GM12878 (cell line): ENCODE data around the gene ARAP2. TPM values are rescaled to one million over a fixed set of nuclear protein-coding genes. Genes with fewer than 3 reads are reported as not detected.

Experiments
- ATAC-seq: fragments of 200-7000 bp; cut with Tn5 transposase; 3 replicates; pipeline ENCODE4 v1.9.1; 2020; ENCODE audit warnings: mild to moderate bottlenecking, moderate library complexity
- BruUV-seq: library from RNA; stranded (reverse); fragments of 400-500 nt; replicated peaks from 2 replicates; lab custom pipeline; 2021; lab: Mats Ljungman, UMichigan
- CTCF ChIA-PET: fragments of 300-600 bp; sonication (Branson Sonifier 250); formaldehyde crosslinking; extraction: SDS; loops from one replicate; lab custom pipeline; 2021; ENCODE audit warnings: inconsistent platforms; lab: Yijun Ruan, JAX
- POLR2A ChIA-PET: fragments of 350-600 bp; formaldehyde crosslinking; extraction: SDS; loops from one replicate; lab custom pipeline; 2021; ENCODE audit warnings: inconsistent platforms; lab: Charles Lee
- RAD21 ChIA-PET: fragments of 300-600 bp; sonication (Branson Sonifier 250); formaldehyde crosslinking; loops from one replicate; lab custom pipeline; 2023; ENCODE audit warnings: antibody characterized with exemption; ENCODE audit not compliant: unreplicated experiment; lab: Charles Lee
- SMC1A ChIA-PET: fragments of 300-600 bp; sonication (Branson Sonifier 250); formaldehyde crosslinking; loops from one replicate; lab custom pipeline; 2023; ENCODE audit not compliant: unreplicated experiment, uncharacterized antibody; lab: Charles Lee
- DNase-seq: peaks from one replicate; pipeline ENCODE4 v3.0.0-alpha.2; 2011; ENCODE audit warnings: low read depth, low spot score
- FAIRE-seq: peaks from 3 replicates; lab custom pipeline; 2011; peaks lifted over from hg19 to GRCh38; lab: Jason Lieb, UNC
- H2AFZ ChIP-seq: 2 replicates; pipeline ENCODE4 v1.6.0; 2011; ENCODE audit warnings: low read depth, low read length, control low read depth; ENCODE audit not compliant: control insufficient read depth
- H3K27ac ChIP-seq: 2 replicates; pipeline ENCODE4 v1.5.1; 2011; ENCODE audit warnings: control low read depth; ENCODE audit not compliant: control insufficient read depth, insufficient read depth
- H3K27me3 ChIP-seq, 2 experiments: replicated peaks in 1 of 2; 2 replicates each; pipeline versions ENCODE4 v1.6.0 to v1.6.1; 2011; ENCODE audit warnings: low read length in 1 of 2; ENCODE audit not compliant: control insufficient read depth in 2 of 2, insufficient read depth in 2 of 2
- H3K36me3 ChIP-seq, 2 experiments: 2 replicates each; pipeline ENCODE4 v1.5.1; 2011; ENCODE audit warnings: low read length in 1 of 2; ENCODE audit not compliant: control insufficient read depth in 2 of 2, insufficient read depth in 2 of 2
- H3K4me1 ChIP-seq: 2 replicates; pipeline ENCODE4 v1.6.1; 2011; ENCODE audit warnings: mild to moderate bottlenecking, low read length, moderate library complexity, mixed read lengths; ENCODE audit not compliant: control insufficient read depth, insufficient read depth
- H3K4me2 ChIP-seq: 2 replicates; pipeline ENCODE4 v1.6.0; 2011; ENCODE audit warnings: control low read depth; ENCODE audit not compliant: control insufficient read depth, insufficient read depth
- H3K4me3 ChIP-seq: fragments of 200-600 bp; sonication (generic); 2 replicates; pipeline ENCODE4 v1.5.1; 2016
- H3K79me2 ChIP-seq: 2 replicates; pipeline ENCODE4 v1.6.0; 2011; ENCODE audit warnings: low read length; ENCODE audit not compliant: control insufficient read depth, insufficient read depth
- H3K9ac ChIP-seq: 2 replicates; pipeline ENCODE4 v1.8.0; 2011; ENCODE audit warnings: low read length, control low read depth, mixed read lengths; ENCODE audit not compliant: control insufficient read depth, insufficient read depth
- H3K9me3 ChIP-seq: replicated peaks from 3 replicates; pipeline ENCODE4 v1.5.1; 2011; ENCODE audit warnings: mild to moderate bottlenecking, low read length; ENCODE audit not compliant: control insufficient read depth, insufficient read depth
- H4K20me1 ChIP-seq: 2 replicates; pipeline ENCODE4 v1.6.0; 2011; ENCODE audit not compliant: control insufficient read depth, insufficient read depth
- ASH2L ChIP-seq: fragments of 300-600, 200-600 bp; sonication (generic); IDR thresholded peaks from 2 replicates; pipeline ENCODE4 v1.6.1; 2017; ENCODE audit warnings: low read depth, mild to moderate bottlenecking, borderline replicate concordance
- DPF2 ChIP-seq: fragments of 450-650 bp; IDR thresholded peaks from 2 replicates; pipeline ENCODE4 v1.6.1; 2017; ENCODE audit warnings: mild to moderate bottlenecking
- ELK1 ChIP-seq: IDR thresholded peaks from 2 replicates; pipeline ENCODE4 v1.6.1; 2012; ENCODE audit warnings: low read depth, low read length, improper control_type of control experiment
- IKZF2 ChIP-seq, 2 experiments: fragments of 450-650 bp; IDR thresholded peaks; 2 replicates each; pipeline ENCODE4 v1.6.1; 2017; ENCODE audit warnings: mild to moderate bottlenecking in 2 of 2, moderate library complexity in 2 of 2
- NFYB ChIP-seq: IDR thresholded peaks from 2 replicates; pipeline ENCODE4 v1.6.1; 2011; ENCODE audit warnings: low read depth, mild to moderate bottlenecking, low read length, improper control_type of control experiment, moderate library complexity; ENCODE audit not compliant: insufficient read depth
- WGBS: methylation state at CpG from one replicate; pipeline ENCODE4 v1.1.6; 2016; ENCODE audit warnings: low lambda C conversion rate; ENCODE audit not compliant: insufficient replicate concordance, insufficient coverage; ENCODE audit errors: missing lambda C conversion rate; 5-methylcytosine and 5-hydroxymethylcytosine counted together
- in situ Hi-C: fragments of 300-500 bp; cut with MboI; formaldehyde crosslinking; loops from 9 replicates; pipeline ENCODE4 v1.14.3; 2018; ENCODE audit warnings: mixed read lengths
- intact Hi-C: fragments of 100-400 bp; cut with micrococcal nuclease; formaldehyde crosslinking; loops from one replicate; pipeline ENCODE4 v1.14.2; 2022; ENCODE audit not compliant: unreplicated experiment
- polyA plus RNA-seq, 11 experiments: library from polyadenylated mRNA; depleted of rRNA in 4 of 11; unstranded in 6 of 11; stranded (reverse) in 5 of 11; fragments of >200 nt; fragmentation: Nextera tagmentation in 4 of 11; fragmentation: Illumina TruSeq in 1 of 11; extraction: Ambion mirVana in 4 of 11; extraction: Trizol in 1 of 11; gene quantifications; 1 replicate in 1 of 11; 2 replicates in 10 of 11; pipeline versions ENCODE4 v1.2.1 to v1.2.3, GENCODE V29; 2011 to 2016; ENCODE audit warnings: inconsistent platforms in 2 of 11, missing spikeins in 2 of 11, low read depth in 1 of 11
- total RNA-seq, 4 experiments: library from RNA; depleted of rRNA in 3 of 4; stranded (reverse); fragments of >200 nt in 3 of 4; fragmentation: Illumina TruSeq in 1 of 4; extraction: Trizol in 1 of 4; gene quantifications; 2 replicates each; pipeline versions ENCODE4 v1.2.1 to v1.2.3, GENCODE V29; 2013 to 2021
- TF ChIP-seq, protein P1 (sequence below): fragments of 450-650 bp; IDR thresholded peaks from 2 replicates; pipeline ENCODE4 v1.6.1; 2017; ENCODE audit warnings: antibody characterized with exemption, mild to moderate bottlenecking, moderate library complexity
- TF ChIP-seq, protein P2 (sequence below): fragments of 450-650 bp; IDR thresholded peaks from 2 replicates; pipeline ENCODE4 v1.6.1; 2017; ENCODE audit warnings: low read depth, mild to moderate bottlenecking, moderate library complexity

The ARAP2 gene
- total and polyA plus RNA-seq, 10 of the 15 experiments (the other 5 are each of a cell fraction or from before 2014, with no cell fraction given), result 5.4 to 36.1 (median 12.2) TPM

DNA sequence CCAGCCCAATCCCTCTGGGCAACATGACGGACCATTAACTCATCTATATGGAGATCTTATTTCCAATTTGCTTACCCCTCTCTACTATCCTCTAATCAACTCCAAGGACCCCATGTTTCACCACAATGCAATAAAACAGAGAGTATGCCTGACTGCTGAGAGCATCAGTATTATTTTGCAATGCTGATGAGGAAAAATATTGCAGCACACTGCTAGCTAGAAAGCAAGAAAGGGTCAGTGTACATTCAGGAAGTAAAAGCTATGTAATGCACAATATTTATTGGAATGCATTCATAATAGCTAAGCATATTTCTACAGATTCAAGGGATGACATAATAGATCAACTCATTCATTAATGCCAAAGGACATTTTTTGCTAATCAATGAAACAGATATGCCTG is 33.2 kb downstream of the ARAP2 start:
- in situ Hi-C loops, result no loop called here
- WGBS, result 100% methylated on average over 1 of the region's 1 CpG
- Histone ChIP-seq H3K27ac (no peak overlapping the region), H3K27me3 (no peaks in the 10 kb centered on the region), H3K36me3 (peaks cover 0 to 6% of the 10 kb centered on the region in 2 experiments; a peak in 2 of 4 replicates), H3K79me2 (peaks cover 8% of the 10 kb centered on the region), H2AFZ (no peak overlapping the region), H3K4me3 (no peak overlapping the region), H3K9ac (no peak overlapping the region), H3K9me3 (no peaks in the 10 kb centered on the region), H3K4me2 (no peak overlapping the region), H3K4me1 (peaks cover 21% of the 10 kb centered on the region), H4K20me1 (no peaks in the 10 kb centered on the region; the same call in 1 of the 2 replicates)
- RAD21 ChIA-PET, result interaction anchor here (1.0 to 1.7 kb wide), 2 partner anchors 9 to 187 kb away, joined by 3 to 7 read pairs; no protein-coding TSS in a partner anchor
- BruUV-seq, result no TSS peak
- ATAC-seq (no peak), FAIRE-seq (no peak), DNase-seq (no peak)
- intact Hi-C loops, result no loop called here
- TF ChIP-seq DPF2 (no peak), ELK1 (no peak), IKZF2 (IDR thresholded peaks at IDR 0.05) (no peak), NFYB (no peak), ASH2L (no peak)
- TF ChIP-seq, protein P1, sequence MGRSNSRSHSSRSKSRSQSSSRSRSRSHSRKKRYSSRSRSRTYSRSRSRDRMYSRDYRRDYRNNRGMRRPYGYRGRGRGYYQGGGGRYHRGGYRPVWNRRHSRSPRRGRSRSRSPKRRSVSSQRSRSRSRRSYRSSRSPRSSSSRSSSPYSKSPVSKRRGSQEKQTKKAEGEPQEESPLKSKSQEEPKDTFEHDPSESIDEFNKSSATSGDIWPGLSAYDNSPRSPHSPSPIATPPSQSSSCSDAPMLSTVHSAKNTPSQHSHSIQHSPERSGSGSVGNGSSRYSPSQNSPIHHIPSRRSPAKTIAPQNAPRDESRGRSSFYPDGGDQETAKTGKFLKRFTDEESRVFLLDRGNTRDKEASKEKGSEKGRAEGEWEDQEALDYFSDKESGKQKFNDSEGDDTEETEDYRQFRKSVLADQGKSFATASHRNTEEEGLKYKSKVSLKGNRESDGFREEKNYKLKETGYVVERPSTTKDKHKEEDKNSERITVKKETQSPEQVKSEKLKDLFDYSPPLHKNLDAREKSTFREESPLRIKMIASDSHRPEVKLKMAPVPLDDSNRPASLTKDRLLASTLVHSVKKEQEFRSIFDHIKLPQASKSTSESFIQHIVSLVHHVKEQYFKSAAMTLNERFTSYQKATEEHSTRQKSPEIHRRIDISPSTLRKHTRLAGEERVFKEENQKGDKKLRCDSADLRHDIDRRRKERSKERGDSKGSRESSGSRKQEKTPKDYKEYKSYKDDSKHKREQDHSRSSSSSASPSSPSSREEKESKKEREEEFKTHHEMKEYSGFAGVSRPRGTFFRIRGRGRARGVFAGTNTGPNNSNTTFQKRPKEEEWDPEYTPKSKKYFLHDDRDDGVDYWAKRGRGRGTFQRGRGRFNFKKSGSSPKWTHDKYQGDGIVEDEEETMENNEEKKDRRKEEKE, result no peak
- TF ChIP-seq, protein P2, sequence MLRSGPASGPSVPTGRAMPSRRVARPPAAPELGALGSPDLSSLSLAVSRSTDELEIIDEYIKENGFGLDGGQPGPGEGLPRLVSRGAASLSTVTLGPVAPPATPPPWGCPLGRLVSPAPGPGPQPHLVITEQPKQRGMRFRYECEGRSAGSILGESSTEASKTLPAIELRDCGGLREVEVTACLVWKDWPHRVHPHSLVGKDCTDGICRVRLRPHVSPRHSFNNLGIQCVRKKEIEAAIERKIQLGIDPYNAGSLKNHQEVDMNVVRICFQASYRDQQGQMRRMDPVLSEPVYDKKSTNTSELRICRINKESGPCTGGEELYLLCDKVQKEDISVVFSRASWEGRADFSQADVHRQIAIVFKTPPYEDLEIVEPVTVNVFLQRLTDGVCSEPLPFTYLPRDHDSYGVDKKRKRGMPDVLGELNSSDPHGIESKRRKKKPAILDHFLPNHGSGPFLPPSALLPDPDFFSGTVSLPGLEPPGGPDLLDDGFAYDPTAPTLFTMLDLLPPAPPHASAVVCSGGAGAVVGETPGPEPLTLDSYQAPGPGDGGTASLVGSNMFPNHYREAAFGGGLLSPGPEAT, result no peak
- CTCF ChIA-PET, result interaction anchor here (1.0 to 1.7 kb wide), 2 partner anchors 32 to 189 kb away, joined by 4 to 7 read pairs; no protein-coding TSS in a partner anchor
- SMC1A ChIA-PET, result interaction anchor here (0.8 to 1.5 kb wide), 10 partner anchors 9 to 172 kb away, joined by 3 to 5 read pairs (median 3); no protein-coding TSS in a partner anchor
- POLR2A ChIA-PET, result interaction anchor here (0.8 kb wide), 1 partner anchor 12 kb away, joined by 3 read pairs; no protein-coding TSS in a partner anchor
